WTC11 (cell line): ENCODE results near the gene CDH18. TPM values are rescaled to one million over a fixed set of nuclear protein-coding genes. Genes with fewer than 3 reads are reported as not detected.

Experiments used
- ATAC-seq: fragments of 200-7000 bp; cut with Tn5 transposase; 2 replicates; pipeline ENCODE4 v1.10.0; 2021; ENCODE audit warnings: mild to moderate bottlenecking, moderate library complexity
- CTCF ChIA-PET: fragments of 300-600 bp; sonication (Branson Sonifier 250); formaldehyde crosslinking; loops from one replicate; lab custom pipeline; 2021; ENCODE audit warnings: antibody characterized with exemption; lab: Charles Lee
- POLR2A ChIA-PET: fragments of 350-600 bp; sonication (Branson Sonifier 250); formaldehyde crosslinking; loops from one replicate; lab custom pipeline; 2021; ENCODE audit warnings: antibody characterized with exemption; lab: Charles Lee
- DNase-seq: peaks from one replicate; pipeline ENCODE4 v3.0.0; 2021; ENCODE audit warnings: low spot score
- H3K27ac Mint-ChIP-seq: 2 replicates; pipeline ENCODE4 v1.8.0; 2021; ENCODE audit warnings: mixed read lengths
- H3K27me3 Mint-ChIP-seq: 2 replicates; pipeline ENCODE4 v1.8.0; 2021; ENCODE audit warnings: low read depth, mild to moderate bottlenecking, moderate library complexity, mixed read lengths
- H3K36me3 Mint-ChIP-seq: 2 replicates; pipeline ENCODE4 v1.8.0; 2021; ENCODE audit warnings: mixed read lengths
- H3K4me1 Mint-ChIP-seq: 2 replicates; pipeline ENCODE4 v1.8.0; 2022; ENCODE audit warnings: mixed read lengths
- H3K4me3 Mint-ChIP-seq: 2 replicates; pipeline ENCODE4 v1.8.0; 2021; ENCODE audit warnings: mild to moderate bottlenecking, moderate library complexity, mixed read lengths
- H3K9me3 Mint-ChIP-seq: 2 replicates; pipeline ENCODE4 v1.8.0; 2021; ENCODE audit warnings: mixed read lengths
- CREB1 ChIP-seq: sonication (generic); formaldehyde crosslinking; IDR thresholded peaks from 2 replicates; pipeline ENCODE4 v1.8.0; 2023; ENCODE audit warnings: mild to moderate bottlenecking, missing genetic modification reagents
- GABPB1 ChIP-seq: sonication (generic); formaldehyde crosslinking; IDR thresholded peaks from 2 replicates; pipeline ENCODE4 v1.8.1; 2023; ENCODE audit warnings: mild to moderate bottlenecking, missing genetic modification reagents
- MXD4 ChIP-seq: fragments of 250-450 bp; sonication (Bioruptor Pico); IDR thresholded peaks from 2 replicates; pipeline ENCODE4 v1.8.0; 2021; ENCODE audit warnings: mild to moderate bottlenecking, moderate library complexity, borderline replicate concordance
- NFATC4 ChIP-seq: fragments of 250-450 bp; sonication (Bioruptor Pico); IDR thresholded peaks from 2 replicates; pipeline ENCODE4 v1.9.0; 2021; ENCODE audit warnings: mild to moderate bottlenecking
- RELA ChIP-seq: sonication (generic); formaldehyde crosslinking; IDR thresholded peaks from 2 replicates; pipeline ENCODE4 v1.8.1; 2022; ENCODE audit warnings: missing genetic modification reagents, mild to moderate bottlenecking, borderline replicate concordance
- SP1 ChIP-seq: sonication (generic); formaldehyde crosslinking; conservative IDR thresholded peaks from 2 replicates; pipeline ENCODE4 v1.8.1; 2022; ENCODE audit warnings: missing genetic modification reagents
- ZBTB21 ChIP-seq: sonication (generic); formaldehyde crosslinking; IDR thresholded peaks from 2 replicates; pipeline ENCODE4 v1.8.1; 2023; ENCODE audit warnings: mild to moderate bottlenecking, missing genetic modification reagents, borderline replicate concordance
- ZNF121 ChIP-seq: sonication (generic); formaldehyde crosslinking; IDR thresholded peaks from 2 replicates; pipeline ENCODE4 v1.8.0; 2023; ENCODE audit warnings: missing genetic modification reagents
- ZNF317 ChIP-seq: sonication (generic); formaldehyde crosslinking; IDR thresholded peaks from 2 replicates; pipeline ENCODE4 v1.8.1; 2023; ENCODE audit warnings: low read depth, mild to moderate bottlenecking, moderate library complexity, missing genetic modification reagents, borderline replicate concordance
- ZNF396 ChIP-seq: fragments of 250-450 bp; sonication (Bioruptor Pico); IDR thresholded peaks from 2 replicates; pipeline ENCODE4 v1.8.0; 2021; ENCODE audit warnings: mild to moderate bottlenecking, moderate library complexity, borderline replicate concordance
- ZNF416 ChIP-seq: fragments of 250-450 bp; sonication (Bioruptor Pico); IDR thresholded peaks from 2 replicates; pipeline ENCODE4 v1.9.0; 2021; ENCODE audit warnings: mild to moderate bottlenecking, inconsistent platforms
- total RNA-seq: library from RNA; stranded (reverse); gene quantifications from 3 replicates; pipeline ENCODE4 v1.2.3, GENCODE V29; 2021
- TF ChIP-seq, protein P1 (sequence below): sonication (generic); formaldehyde crosslinking; IDR thresholded peaks from 2 replicates; pipeline ENCODE4 v1.8.0; 2022; ENCODE audit warnings: mild to moderate bottlenecking, missing genetic modification reagents
- TF ChIP-seq, protein P2 (sequence below): sonication (generic); formaldehyde crosslinking; IDR thresholded peaks from 2 replicates; pipeline ENCODE4 v1.8.0; 2022; ENCODE audit warnings: mild to moderate bottlenecking, missing genetic modification reagents
- TF ChIP-seq, protein P3 (sequence below): fragments of 200-600 bp; IDR thresholded peaks from 2 replicates; pipeline ENCODE4 v1.8.0; 2022; ENCODE audit warnings: antibody characterized with exemption
- TF ChIP-seq, protein P4 (sequence below): fragments of 250-450 bp; sonication (Bioruptor Pico); IDR thresholded peaks from 2 replicates; pipeline ENCODE4 v2.1.2; 2022; ENCODE audit warnings: mild to moderate bottlenecking, moderate library complexity
- TF ChIP-seq, protein P5 (sequence below): sonication (generic); formaldehyde crosslinking; IDR thresholded peaks from 2 replicates; pipeline ENCODE4 v1.8.1; 2022; ENCODE audit warnings: low read depth, missing genetic modification reagents, borderline replicate concordance
- TF ChIP-seq, protein P6 (sequence below): sonication (generic); formaldehyde crosslinking; conservative IDR thresholded peaks from 2 replicates; pipeline ENCODE4 v1.8.1; 2023; ENCODE audit warnings: mild to moderate bottlenecking, low read depth, missing genetic modification reagents, moderate library complexity

The CDH18 gene
- total RNA-seq, 1 experiment from 2014 or later, result 0.24 TPM

DNA sequence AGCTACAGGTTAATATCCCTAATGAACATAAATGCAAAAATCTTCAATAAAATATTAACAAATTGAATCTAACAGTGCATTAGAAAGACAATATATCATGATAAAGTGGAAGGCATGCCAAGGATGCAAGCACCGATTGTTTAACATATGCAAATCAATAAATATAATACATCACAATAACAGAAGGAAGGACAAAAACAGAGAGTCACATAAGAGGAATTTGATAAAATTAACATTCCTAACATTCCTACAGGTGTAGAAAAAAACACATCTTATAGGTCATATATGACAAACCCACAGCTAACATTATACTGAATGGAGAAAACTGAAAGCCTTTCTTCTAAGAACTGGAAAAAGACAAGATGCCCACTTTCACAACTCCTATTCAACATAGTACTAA is 297.0 kb downstream of the CDH18 start (continued):
- TF ChIP-seq, protein P1, sequence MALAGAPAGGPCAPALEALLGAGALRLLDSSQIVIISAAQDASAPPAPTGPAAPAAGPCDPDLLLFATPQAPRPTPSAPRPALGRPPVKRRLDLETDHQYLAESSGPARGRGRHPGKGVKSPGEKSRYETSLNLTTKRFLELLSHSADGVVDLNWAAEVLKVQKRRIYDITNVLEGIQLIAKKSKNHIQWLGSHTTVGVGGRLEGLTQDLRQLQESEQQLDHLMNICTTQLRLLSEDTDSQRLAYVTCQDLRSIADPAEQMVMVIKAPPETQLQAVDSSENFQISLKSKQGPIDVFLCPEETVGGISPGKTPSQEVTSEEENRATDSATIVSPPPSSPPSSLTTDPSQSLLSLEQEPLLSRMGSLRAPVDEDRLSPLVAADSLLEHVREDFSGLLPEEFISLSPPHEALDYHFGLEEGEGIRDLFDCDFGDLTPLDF, result no peak
- no peak for TF ChIP-seq MXD4 (CRISPR knock-in tag)
- no peak for TF ChIP-seq CREB1
- TF ChIP-seq, protein P2, sequence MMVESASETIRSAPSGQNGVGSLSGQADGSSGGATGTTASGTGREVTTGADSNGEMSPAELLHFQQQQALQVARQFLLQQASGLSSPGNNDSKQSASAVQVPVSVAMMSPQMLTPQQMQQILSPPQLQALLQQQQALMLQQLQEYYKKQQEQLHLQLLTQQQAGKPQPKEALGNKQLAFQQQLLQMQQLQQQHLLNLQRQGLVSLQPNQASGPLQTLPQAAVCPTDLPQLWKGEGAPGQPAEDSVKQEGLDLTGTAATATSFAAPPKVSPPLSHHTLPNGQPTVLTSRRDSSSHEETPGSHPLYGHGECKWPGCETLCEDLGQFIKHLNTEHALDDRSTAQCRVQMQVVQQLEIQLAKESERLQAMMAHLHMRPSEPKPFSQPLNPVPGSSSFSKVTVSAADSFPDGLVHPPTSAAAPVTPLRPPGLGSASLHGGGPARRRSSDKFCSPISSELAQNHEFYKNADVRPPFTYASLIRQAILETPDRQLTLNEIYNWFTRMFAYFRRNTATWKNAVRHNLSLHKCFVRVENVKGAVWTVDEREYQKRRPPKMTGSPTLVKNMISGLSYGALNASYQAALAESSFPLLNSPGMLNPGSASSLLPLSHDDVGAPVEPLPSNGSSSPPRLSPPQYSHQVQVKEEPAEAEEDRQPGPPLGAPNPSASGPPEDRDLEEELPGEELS (CRISPR knock-in tag), result no peak
- TF ChIP-seq ZNF121, result no peak
- no peak for TF ChIP-seq ZNF416 (CRISPR knock-in tag)
- TF ChIP-seq ZNF317 (CRISPR knock-in tag), result no peak
- TF ChIP-seq, protein P3, sequence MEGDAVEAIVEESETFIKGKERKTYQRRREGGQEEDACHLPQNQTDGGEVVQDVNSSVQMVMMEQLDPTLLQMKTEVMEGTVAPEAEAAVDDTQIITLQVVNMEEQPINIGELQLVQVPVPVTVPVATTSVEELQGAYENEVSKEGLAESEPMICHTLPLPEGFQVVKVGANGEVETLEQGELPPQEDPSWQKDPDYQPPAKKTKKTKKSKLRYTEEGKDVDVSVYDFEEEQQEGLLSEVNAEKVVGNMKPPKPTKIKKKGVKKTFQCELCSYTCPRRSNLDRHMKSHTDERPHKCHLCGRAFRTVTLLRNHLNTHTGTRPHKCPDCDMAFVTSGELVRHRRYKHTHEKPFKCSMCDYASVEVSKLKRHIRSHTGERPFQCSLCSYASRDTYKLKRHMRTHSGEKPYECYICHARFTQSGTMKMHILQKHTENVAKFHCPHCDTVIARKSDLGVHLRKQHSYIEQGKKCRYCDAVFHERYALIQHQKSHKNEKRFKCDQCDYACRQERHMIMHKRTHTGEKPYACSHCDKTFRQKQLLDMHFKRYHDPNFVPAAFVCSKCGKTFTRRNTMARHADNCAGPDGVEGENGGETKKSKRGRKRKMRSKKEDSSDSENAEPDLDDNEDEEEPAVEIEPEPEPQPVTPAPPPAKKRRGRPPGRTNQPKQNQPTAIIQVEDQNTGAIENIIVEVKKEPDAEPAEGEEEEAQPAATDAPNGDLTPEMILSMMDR, result no peak
- TF ChIP-seq, protein P4, sequence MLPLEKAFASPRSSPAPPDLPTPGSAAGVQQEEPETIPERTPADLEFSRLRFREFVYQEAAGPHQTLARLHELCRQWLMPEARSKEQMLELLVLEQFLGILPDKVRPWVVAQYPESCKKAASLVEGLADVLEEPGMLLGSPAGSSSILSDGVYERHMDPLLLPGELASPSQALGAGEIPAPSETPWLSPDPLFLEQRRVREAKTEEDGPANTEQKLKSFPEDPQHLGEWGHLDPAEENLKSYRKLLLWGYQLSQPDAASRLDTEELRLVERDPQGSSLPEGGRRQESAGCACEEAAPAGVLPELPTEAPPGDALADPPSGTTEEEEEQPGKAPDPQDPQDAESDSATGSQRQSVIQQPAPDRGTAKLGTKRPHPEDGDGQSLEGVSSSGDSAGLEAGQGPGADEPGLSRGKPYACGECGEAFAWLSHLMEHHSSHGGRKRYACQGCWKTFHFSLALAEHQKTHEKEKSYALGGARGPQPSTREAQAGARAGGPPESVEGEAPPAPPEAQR (CRISPR knock-in tag), result no peak
- no peak for TF ChIP-seq SP1 (CRISPR knock-in tag)
- TF ChIP-seq, all 79 proteins: peak for 0

DNA sequence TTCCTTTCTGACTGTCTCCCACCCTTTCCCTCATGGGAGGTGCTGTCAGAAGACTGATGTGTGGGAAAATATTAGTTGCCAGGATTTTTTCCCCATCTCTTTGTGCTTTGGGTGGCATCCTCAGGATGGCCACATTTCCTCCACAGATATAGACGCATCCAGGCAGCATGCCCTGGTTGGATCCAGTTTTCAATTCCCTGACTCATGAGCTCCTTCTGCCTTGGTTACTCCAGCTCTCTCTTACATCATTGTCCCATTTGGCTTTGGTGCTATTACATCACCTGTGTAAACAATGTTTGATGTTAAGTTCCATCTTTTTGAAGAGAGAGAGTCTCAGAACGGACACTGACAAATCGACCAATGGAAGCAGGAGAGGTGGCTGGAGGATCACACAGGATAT is 302.5 kb downstream of the CDH18 start:
- Mint-ChIP-seq H3K9me3 (peaks cover 30% of the 10 kb centered on the region), H3K4me3 (no peak overlapping the region), H3K36me3 (peaks cover 22% of the 10 kb centered on the region), H3K4me1 (peaks cover 5% of the 10 kb centered on the region), H3K27me3 (no peaks in the 10 kb centered on the region), H3K27ac (no peak overlapping the region)
- no peak for ATAC-seq
- POLR2A ChIA-PET, result no interaction called here
- no peak for TF ChIP-seq RELA (CRISPR knock-in tag)
- TF ChIP-seq ZNF396, result no peak
- TF ChIP-seq NFATC4 (CRISPR knock-in tag), result no peak
- TF ChIP-seq GABPB1 (CRISPR knock-in tag), result no peak
- TF ChIP-seq, protein P5, sequence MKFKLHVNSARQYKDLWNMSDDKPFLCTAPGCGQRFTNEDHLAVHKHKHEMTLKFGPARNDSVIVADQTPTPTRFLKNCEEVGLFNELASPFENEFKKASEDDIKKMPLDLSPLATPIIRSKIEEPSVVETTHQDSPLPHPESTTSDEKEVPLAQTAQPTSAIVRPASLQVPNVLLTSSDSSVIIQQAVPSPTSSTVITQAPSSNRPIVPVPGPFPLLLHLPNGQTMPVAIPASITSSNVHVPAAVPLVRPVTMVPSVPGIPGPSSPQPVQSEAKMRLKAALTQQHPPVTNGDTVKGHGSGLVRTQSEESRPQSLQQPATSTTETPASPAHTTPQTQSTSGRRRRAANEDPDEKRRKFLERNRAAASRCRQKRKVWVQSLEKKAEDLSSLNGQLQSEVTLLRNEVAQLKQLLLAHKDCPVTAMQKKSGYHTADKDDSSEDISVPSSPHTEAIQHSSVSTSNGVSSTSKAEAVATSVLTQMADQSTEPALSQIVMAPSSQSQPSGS, result no peak
- TF ChIP-seq, protein P6, sequence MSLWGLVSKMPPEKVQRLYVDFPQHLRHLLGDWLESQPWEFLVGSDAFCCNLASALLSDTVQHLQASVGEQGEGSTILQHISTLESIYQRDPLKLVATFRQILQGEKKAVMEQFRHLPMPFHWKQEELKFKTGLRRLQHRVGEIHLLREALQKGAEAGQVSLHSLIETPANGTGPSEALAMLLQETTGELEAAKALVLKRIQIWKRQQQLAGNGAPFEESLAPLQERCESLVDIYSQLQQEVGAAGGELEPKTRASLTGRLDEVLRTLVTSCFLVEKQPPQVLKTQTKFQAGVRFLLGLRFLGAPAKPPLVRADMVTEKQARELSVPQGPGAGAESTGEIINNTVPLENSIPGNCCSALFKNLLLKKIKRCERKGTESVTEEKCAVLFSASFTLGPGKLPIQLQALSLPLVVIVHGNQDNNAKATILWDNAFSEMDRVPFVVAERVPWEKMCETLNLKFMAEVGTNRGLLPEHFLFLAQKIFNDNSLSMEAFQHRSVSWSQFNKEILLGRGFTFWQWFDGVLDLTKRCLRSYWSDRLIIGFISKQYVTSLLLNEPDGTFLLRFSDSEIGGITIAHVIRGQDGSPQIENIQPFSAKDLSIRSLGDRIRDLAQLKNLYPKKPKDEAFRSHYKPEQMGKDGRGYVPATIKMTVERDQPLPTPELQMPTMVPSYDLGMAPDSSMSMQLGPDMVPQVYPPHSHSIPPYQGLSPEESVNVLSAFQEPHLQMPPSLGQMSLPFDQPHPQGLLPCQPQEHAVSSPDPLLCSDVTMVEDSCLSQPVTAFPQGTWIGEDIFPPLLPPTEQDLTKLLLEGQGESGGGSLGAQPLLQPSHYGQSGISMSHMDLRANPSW (CRISPR knock-in tag), result no peak
- no peak for TF ChIP-seq ZBTB21 (CRISPR knock-in tag)
- TF ChIP-seq, all 79 proteins: peak for 0
- no peak for DNase-seq
- CTCF ChIA-PET, result no interaction called here
